K562 (cell line): ENCODE results near the gene SLC35G2. TPM values are rescaled to one million over a fixed set of nuclear protein-coding genes. Genes with fewer than 3 reads are reported as not detected.

Experiments used
- BCLAF1 ChIP-seq, 2 experiments: fragments of 450-650 bp in 1 of 2; IDR thresholded peaks; 2 replicates each; pipeline ENCODE4 v1.6.1; 2011 to 2017; ENCODE audit warnings: low read depth in 2 of 2, antibody characterized with exemption in 1 of 2, borderline replicate concordance in 1 of 2, low read length in 1 of 2, mild to moderate bottlenecking in 1 of 2, mixed read lengths in 1 of 2; ENCODE audit not compliant: control insufficient read depth in 1 of 2
- CBX3 ChIP-seq, 2 experiments: IDR thresholded peaks; 1 replicate in 1 of 2; 2 replicates in 1 of 2; pipeline ENCODE4 v1.6.1; 2012; ENCODE audit warnings: inconsistent platforms in 2 of 2, low read length in 2 of 2, borderline replicate concordance in 1 of 2, control low read depth in 1 of 2
- E2F8 ChIP-seq: fragments of 450-650 bp; IDR thresholded peaks from 2 replicates; pipeline ENCODE4 v1.7.1; 2018; ENCODE audit warnings: mild to moderate bottlenecking, low read depth; ENCODE audit not compliant: partially characterized antibody
- FOXA1 ChIP-seq: fragments of 450-650 bp; IDR thresholded peaks from 2 replicates; pipeline ENCODE4 v1.6.1; 2016; ENCODE audit warnings: mild to moderate bottlenecking, borderline replicate concordance
- KAT8 ChIP-seq: fragments of 450-650 bp; IDR thresholded peaks from 2 replicates; pipeline ENCODE4 v1.6.1; 2016; ENCODE audit warnings: low read depth, mild to moderate bottlenecking
- MTA1 ChIP-seq: fragments of 450-650 bp; IDR thresholded peaks from 2 replicates; pipeline ENCODE4 v1.6.1; 2017; ENCODE audit warnings: borderline replicate concordance
- PHF21A ChIP-seq: fragments of 450-650 bp; IDR thresholded peaks from 2 replicates; pipeline ENCODE4 v1.6.1; 2017; ENCODE audit warnings: low read depth, borderline replicate concordance
- POLR2A ChIP-seq: fragments of 450-650 bp; conservative IDR thresholded peaks from 2 replicates; pipeline ENCODE4 v1.6.1; 2016
- PREB ChIP-seq: sonication (generic); formaldehyde crosslinking; IDR thresholded peaks from 2 replicates; pipeline ENCODE4 v1.8.1; 2023; ENCODE audit warnings: mild to moderate bottlenecking, missing genetic modification reagents
- THAP12 ChIP-seq: fragments of 250-450 bp; sonication (Bioruptor Pico); IDR thresholded peaks from 2 replicates; pipeline ENCODE4 v1.9.0; 2021; ENCODE audit warnings: mild to moderate bottlenecking, inconsistent platforms
- YBX1 ChIP-seq: fragments of 450-650 bp; IDR thresholded peaks from 2 replicates; pipeline ENCODE4 v1.7.1; 2016; ENCODE audit warnings: mild to moderate bottlenecking
- ZNF609 ChIP-seq: sonication (generic); formaldehyde crosslinking; IDR thresholded peaks from 2 replicates; pipeline ENCODE4 v1.8.1; 2023; ENCODE audit warnings: missing genetic modification reagents, mild to moderate bottlenecking, borderline replicate concordance
- polyA plus RNA-seq, 8 experiments: library from polyadenylated mRNA; depleted of rRNA in 4 of 8; stranded (reverse) in 5 of 8; unstranded in 3 of 8; fragments of >200 nt; fragmentation: Nextera tagmentation in 2 of 8; fragmentation: Illumina TruSeq in 1 of 8; extraction: Ambion mirVana in 2 of 8; extraction: Trizol in 1 of 8; gene quantifications; 2 replicates each; pipeline versions ENCODE4 v1.2.1 to v1.2.3, GENCODE V29; 2011 to 2014; ENCODE audit warnings: inconsistent platforms in 1 of 8, missing spikeins in 1 of 8
- total RNA-seq, 7 experiments: library from RNA; depleted of rRNA in 6 of 7; stranded (reverse); fragments of >200 nt in 6 of 7; fragmentation: Illumina TruSeq in 2 of 7; extraction: Trizol in 2 of 7; gene quantifications; 2 replicates each; pipeline versions ENCODE4 v1.2.1 to v1.2.3, GENCODE V29; 2011 to 2021; ENCODE audit warnings: low replicate concordance in 1 of 7

SLC35G2 gene
- total and polyA plus RNA-seq, 9 of the 15 experiments (the other 6 are each of a cell fraction or from before 2014, with no cell fraction given), result 2.6 to 5.9 (median 3.2) TPM

GRCh38 chr3:136861890-136862616 is 43.1 kb downstream of the SLC35G2 start, which contains the start of gene NCK1 (continued):
- TF ChIP-seq ZNF609 (no peak), FOXA1 (no peak), BCLAF1 (IDR thresholded peaks at IDR 0.05; ENCODE audit: borderline replicate concordance in 1 of 2, control insufficient read depth in 1 of 2, low read depth in 2 of 2, low read length in 1 of 2) (no peak), E2F8 (no peak), POLR2A (peak; percentile 88), MTA1 (no peak), THAP12 (CRISPR knock-in tag) (peak; percentile 83; the same call in 1 of the 2 replicates), PREB (CRISPR knock-in tag) (no peak), YBX1 (no peak), KAT8 (no peak), PHF21A (no peak), CBX3 (IDR thresholded peaks at IDR 0.05; ENCODE audit: borderline replicate concordance in 1 of 2, low read length in 2 of 2) (peak in 1 of 2 experiments; percentile 15; a peak in 1 of 3 replicates)
